ENCODE data around the gene POLG.

POLG gene

GRCh38 chr15:89359471-89360293 lies 25.1 kb upstream of the POLG start:
- intact Hi-C loops (cut with DNase I): loop anchor here (1.0 to 2.0 kb wide), 2 partner anchors 113 to 197 kb away; no protein-coding TSS in a partner anchor
- no peak for DNase-seq

DNA sequence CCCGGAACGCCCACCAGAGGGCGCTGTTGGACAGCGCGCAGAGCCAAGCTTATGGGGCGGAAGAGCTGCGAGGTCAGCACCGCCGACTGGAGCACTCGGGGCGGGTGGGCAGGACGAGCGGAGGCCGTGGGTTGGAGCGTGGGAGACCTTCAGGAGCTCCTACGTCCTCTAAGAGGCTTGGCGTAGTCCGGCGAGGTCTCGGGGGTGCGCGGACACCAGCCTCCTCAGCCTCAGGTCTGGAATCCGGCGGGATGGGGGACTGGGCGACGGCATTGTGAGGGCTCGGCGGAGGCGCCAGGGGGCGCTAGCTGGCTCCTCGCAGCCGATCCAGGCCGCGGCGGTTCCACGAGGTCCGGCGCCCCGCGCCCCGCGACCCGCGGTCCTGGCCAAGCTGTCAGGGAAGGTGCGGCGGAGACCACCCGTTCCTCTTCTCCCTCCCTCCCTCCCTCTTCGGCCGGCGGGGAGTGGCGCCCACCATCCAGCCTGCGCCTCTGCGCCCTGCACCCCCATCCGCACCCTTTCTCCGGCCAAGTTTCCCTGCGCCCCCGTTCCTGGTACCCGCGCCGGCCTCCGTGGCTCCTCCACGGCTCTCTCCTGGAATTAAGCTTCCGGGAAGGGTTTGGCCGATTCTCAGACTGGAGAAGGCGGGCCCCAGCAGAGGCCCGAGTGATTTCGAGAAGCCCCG lies 24.3 kb upstream of the POLG start:
- peak; percentile 66 to 97 (median 82) for DNase-seq
- intact Hi-C loops (cut with DNase I): loop anchor here (1.0 to 2.0 kb wide), 3 partner anchors 71 to 198 kb away; no protein-coding TSS in a partner anchor

GRCh38 chr15:89358435-89358754 lies 23.8 kb upstream of the POLG start:
- peak in 3 of 10 donors; percentile 69 to 96 (median 95) for DNase-seq
- intact Hi-C loops (cut with DNase I): loop anchor here (1.0 to 2.0 kb wide), 2 partner anchors 72 to 198 kb away; no protein-coding TSS in a partner anchor

- intact Hi-C loops (cut with DNase I): no loop called here
- DNase-seq: peak in 7 of 10 donors; percentile 64 to 95 (median 70)
These were observed 22.1 kb upstream of the POLG start for GRCh38 chr15:89356634-89357298.

- intact Hi-C loops (cut with DNase I): no loop called here
- peak in 1 of 10 donors; percentile 58 for DNase-seq
These were observed 19.4 kb upstream of the POLG start for GRCh38 chr15:89353991-89354390.

- peak in 1 of 10 donors; percentile 62 for DNase-seq
- intact Hi-C loops (cut with DNase I): no loop called here
These were observed 17.9 kb upstream of the POLG start for GRCh38 chr15:89352476-89352875.

DNA sequence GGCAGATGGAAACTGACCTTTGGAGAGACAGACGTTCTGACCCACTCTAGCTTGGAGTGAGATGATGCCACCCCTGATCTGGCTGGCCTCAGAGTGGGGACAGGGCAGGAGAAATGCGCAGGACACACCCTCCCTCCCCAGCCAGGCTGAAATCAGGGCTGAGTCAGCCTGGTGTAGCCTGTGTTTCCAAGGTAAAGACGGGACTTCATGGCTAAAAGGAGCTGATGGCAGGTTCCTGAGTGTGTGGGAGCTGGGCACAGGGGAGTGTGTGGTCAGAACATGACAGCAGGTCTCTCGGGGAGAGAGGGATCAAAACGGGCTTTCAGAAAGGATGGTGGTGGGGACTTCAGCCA lies 14.6 kb upstream of the POLG start:
- intact Hi-C loops (cut with DNase I): no loop called here
- peak in 3 of 10 donors; percentile 83 to 87 (median 85) for DNase-seq

- intact Hi-C loops (cut with DNase I): no loop called here
These were observed 12.1 kb upstream of the POLG start for GRCh38 chr15:89346516-89347231.

DNA sequence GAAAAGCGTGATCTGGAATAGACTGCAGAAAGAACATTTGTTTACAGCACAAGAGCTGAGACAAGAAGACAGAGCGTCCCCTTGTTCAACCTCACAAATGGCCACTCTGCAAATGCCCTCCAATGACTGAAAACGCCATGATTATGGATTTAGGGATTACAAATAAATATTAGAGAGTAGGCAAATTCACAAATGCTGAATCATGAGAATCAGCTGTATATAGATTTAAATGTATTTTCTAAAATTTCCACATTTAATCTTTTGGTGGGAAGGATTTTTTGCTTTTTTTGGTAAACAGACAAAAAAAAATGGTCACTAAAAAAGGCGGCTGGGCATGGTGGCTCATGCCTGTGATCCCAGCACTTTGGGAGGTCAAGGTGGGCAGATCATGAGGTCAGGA lies 10.6 kb upstream of the POLG start:
- intact Hi-C loops (cut with DNase I): no loop called here
- peak in 1 of 10 donors; percentile 5 for DNase-seq

More at GRCh38 chr15:89346516-89347231, 12.1 kb upstream of the POLG start:
- DNase-seq: peak in 2 of 10 donors; percentile 66 to 82

DNA sequence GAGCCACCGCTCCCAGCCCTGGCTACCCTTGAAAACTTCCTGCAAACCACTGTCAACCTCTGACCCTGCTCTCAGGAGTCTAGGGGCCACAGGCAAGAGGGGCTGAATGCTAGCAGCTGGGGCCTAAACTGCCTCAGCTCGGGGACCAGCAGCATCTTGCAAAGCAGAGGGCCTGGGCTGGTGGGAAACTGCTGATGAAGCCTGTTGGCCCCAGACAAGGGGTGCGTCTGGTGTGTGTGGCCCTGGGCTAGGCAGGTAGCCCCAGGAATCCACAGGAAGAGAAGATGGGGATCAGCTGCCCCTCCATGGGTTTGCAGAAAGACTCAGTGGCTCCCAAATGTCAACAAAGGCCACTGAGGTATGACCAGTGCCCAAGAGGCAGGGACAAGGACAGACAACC lies 8.2 kb upstream of the POLG start:
- peak in 1 of 10 donors; percentile 75 for DNase-seq
- intact Hi-C loops (cut with DNase I): no loop called here

DNA sequence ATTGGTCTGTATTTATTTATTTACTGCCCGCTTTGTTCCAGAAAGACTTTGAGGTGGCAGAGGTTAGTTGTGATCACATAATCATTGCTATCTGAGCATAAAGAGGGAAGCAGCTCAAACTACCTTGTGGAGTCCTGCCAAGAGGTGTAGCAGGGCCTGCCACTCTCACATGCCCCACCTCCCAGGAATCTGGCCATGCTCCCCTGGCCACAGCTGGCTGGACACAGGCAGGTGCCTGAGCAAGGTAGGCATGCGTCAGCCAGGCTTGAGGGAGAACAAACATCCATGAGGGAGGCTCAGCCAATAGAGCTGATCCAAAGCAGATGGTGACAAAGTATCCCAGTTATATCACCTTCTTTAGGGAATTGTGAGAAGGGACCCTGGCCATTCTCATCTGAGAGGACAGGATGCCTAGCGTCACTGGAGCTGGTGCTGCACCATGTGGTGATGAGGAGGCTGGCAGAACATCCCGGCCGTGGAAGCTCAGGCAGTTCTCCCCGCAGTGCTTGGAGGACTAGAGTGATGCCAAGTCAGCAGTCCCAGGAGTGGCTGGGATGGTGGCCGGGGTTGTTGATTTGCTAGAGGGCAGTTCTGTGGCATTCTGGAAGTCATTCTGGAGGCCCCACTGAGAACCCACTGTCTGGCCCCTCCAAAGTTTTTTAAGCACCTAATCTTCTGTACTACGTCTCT lies 6.8 kb upstream of the POLG start:
- intact Hi-C loops (cut with DNase I): loop anchor here (2.0 kb wide), 1 partner anchor 39 kb away; no protein-coding TSS in a partner anchor
- DNase-seq: peak in 1 of 10 donors; percentile 76

GRCh38 chr15:89340573-89340972 lies 5.9 kb upstream of the POLG start:
- peak in 1 of 10 donors; percentile 49 for DNase-seq
- intact Hi-C loops (cut with DNase I): loop anchor here (2.0 kb wide), 1 partner anchor 40 kb away; no protein-coding TSS in a partner anchor

DNA sequence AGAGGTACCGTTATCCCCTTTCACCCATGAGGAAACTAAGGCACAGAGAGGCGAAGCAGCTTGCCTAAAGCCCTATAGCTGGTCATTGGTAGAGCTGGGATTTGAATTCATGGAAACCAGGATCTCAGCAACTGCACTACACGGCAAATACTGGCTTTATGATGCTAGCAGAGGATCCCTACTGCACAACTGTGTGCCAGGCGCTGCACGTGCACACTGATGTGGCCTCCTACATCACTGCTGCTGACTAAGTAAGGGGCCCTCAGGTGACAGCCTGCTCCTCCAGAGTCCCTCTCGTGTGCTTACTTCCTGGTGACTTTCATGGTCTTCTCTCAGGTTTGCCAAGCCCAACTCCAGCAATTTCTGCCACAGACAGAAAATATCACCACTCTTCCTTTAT lies 3.4 kb upstream of the POLG start:
- DNase-seq: no peak
- intact Hi-C loops (cut with DNase I): no loop called here

DNA sequence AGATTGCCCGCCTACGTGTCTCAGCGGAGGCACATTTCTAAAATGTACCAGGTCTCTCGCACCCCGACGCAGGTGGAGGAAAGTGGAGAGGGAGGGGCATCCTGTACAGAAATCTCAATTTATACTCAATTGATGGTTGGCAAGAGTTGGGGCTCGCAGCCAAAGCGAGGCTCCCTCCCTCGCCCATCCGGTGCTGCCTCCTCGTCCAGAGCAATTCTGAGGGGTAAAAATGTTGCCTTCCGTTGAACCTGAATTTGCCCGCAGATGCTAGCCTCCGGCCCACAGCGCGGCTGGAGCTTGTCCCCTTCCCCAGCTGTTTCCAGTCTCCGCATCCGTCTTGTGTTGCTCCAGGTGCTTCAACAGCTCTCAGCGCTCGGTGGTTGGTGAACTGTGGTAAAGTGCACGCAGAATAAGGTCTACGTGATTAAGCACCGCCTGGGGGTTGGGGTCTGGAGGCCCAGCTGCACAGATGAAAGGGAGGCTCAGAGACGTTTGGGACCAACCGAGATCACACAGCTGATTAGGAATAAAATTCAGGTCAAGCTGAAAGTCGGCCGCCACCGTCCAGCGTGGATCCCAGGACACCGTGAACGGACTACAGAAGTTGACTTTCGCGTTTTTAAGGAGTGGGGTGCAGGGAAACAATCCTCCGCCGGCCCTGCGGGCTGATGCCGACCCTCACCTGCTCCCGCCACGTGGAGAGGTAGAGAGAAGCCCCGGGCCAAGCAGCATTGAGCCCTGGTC lies 846 bp upstream of the POLG start:
- DNase-seq: peak in 3 of 10 donors; percentile 20 to 75 (median 22)
- intact Hi-C loops (cut with DNase I): no loop called here

DNA sequence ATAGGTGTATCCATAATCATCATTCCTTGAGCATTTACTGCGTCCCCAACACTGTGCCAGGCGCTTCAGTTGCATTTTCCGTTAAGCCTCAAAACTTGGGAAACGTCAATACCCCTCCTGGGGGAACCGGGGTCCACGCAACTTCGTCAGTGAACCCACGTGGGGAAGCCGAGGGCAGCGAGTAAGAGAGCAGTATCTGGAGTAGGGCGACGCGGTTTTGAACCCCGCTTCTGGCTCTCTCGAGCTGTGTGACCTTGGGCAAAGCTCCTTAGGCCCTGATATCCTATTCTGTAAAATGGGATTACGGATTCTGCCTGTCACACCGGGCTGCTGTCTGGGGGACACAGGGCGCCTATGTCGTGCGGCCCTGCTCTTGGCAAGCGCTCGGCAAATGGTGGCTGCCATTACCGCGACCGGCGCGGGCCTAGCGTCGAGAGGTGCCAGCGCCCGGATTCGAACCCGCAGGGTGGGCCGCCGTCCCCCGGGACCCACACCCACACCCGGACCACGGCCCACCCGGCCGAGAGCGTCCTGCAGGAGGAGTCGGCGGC lies 590 bp downstream of the POLG start:
- intact Hi-C loops (cut with DNase I): no loop called here

DNA sequence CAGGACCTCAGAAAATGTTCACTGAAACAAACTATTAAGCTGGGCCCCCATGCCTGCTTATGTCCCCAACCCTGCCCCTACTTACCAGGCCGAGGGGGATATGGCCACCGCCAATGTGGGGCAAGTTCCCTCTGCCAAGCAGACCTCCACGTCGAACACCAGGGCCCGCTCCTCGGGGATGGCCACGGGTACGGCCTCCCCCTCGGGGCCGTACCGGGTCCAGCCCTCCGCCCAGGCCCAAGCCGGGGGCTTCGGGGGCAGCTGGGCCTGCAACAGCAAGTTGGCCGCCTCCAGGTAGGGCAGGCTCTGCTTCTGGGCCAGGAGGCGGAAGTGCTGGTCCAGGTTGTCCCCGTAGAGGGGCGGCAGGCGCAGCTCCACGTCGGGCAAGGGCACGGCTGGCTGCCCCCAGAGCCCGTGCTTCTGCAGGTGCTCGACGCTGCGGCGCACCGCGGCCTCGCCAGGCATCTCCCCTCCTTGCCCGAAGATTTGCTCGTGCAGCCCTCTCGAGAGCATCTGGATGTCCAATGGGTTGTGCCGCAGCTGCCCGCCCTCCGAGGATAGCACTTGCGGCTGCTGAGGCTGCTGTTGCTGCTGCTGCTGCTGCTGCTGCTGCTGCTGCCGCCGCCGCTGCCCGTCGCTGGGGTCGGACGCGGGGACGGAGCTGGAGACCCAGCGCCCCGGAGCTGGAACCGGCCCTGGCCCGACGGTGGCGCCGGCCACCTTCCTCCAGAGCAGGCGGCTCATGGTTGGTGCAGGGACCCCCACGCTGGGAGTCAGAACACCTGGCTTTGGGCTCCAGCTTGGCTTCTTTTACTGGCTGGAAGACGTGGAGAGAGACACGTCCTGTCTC lies 1.4 kb downstream of the POLG start:
- intact Hi-C loops (cut with DNase I): no loop called here
- DNase-seq: no peak

More for the DNA sequence above, 590 bp downstream of the POLG start:
- peak in 2 of 10 donors; percentile 25 to 37 for DNase-seq

- intact Hi-C loops (cut with DNase I): no loop called here
- no peak for DNase-seq
These were observed 2.2 kb downstream of the POLG start for GRCh38 chr15:89332446-89332845.
